IMR-90 (cell line): ENCODE data around the gene RAB28. TPM values are rescaled to one million over a fixed set of nuclear protein-coding genes. Genes with fewer than 3 reads are reported as not detected.

ENCODE experiments used
- ATAC-seq: fragments of 200-7000 bp; cut with Tn5 transposase; 2 replicates; pipeline ENCODE4 v1.9.1; 2020; ENCODE audit warnings: low read depth, mild to moderate bottlenecking, moderate library complexity
- BruUV-seq: library from RNA; stranded (reverse); fragments of 400-500 nt; replicated peaks from 2 replicates; lab custom pipeline; 2021; lab: Mats Ljungman, UMichigan
- CTCF ChIA-PET: fragments of 300-600 bp; formaldehyde crosslinking; extraction: SDS; loops from one replicate; lab custom pipeline; 2021; ENCODE audit warnings: antibody characterized with exemption; lab: Yijun Ruan, JAX
- POLR2A ChIA-PET: fragments of 300-600 bp; sonication (Branson Sonifier 250); formaldehyde crosslinking; loops from one replicate; lab custom pipeline; 2022; ENCODE audit warnings: antibody characterized with exemption; ENCODE audit not compliant: unreplicated experiment; lab: Charles Lee
- DNase-seq: peaks from one replicate; pipeline ENCODE4 v3.0.0; 2013
- H2AFZ ChIP-seq: replicated peaks from 2 replicates; pipeline ENCODE3; 2013; ENCODE audit warnings: low read length, mild to moderate bottlenecking; ENCODE audit not compliant: poor library complexity
- H2AK5ac ChIP-seq: 2 replicates; pipeline ENCODE4 v1.6.1; 2013; ENCODE audit warnings: low read depth, low read length, inconsistent platforms
- H2AK9ac ChIP-seq: replicated peaks from 2 replicates; pipeline ENCODE3; 2013; ENCODE audit warnings: mild to moderate bottlenecking, low read depth, low read length, moderate library complexity; ENCODE audit not compliant: poor library complexity
- H2BK120ac ChIP-seq: 2 replicates; pipeline ENCODE4 v1.6.1; 2013; ENCODE audit warnings: low read depth, low read length, inconsistent platforms
- H2BK15ac ChIP-seq: 3 replicates; pipeline ENCODE4 v1.6.1; 2013; ENCODE audit warnings: low read depth, low read length, inconsistent platforms
- H2BK20ac ChIP-seq: 2 replicates; pipeline ENCODE4 v1.6.1; 2013; ENCODE audit warnings: low read depth, mild to moderate bottlenecking, inconsistent platforms, low read length, moderate library complexity
- H2BK5ac ChIP-seq: 2 replicates; pipeline ENCODE4 v1.6.1; 2013; ENCODE audit warnings: mild to moderate bottlenecking, low read depth, low read length, inconsistent platforms; ENCODE audit not compliant: poor library complexity, severe bottlenecking
- H3K14ac ChIP-seq: replicated peaks from 2 replicates; pipeline ENCODE4 v1.6.1; 2013; ENCODE audit warnings: low read depth, low read length, inconsistent platforms
- H3K18ac ChIP-seq: 2 replicates; pipeline ENCODE4 v1.6.1; 2013; ENCODE audit warnings: low read depth, low read length, control low read depth
- H3K23ac ChIP-seq: 2 replicates; pipeline ENCODE4 v1.6.1; 2013; ENCODE audit warnings: low read depth, low read length, inconsistent platforms
- H3K27ac ChIP-seq: 2 replicates; pipeline ENCODE4 v1.5.1; 2013; ENCODE audit warnings: mild to moderate bottlenecking, control low read depth, low read length; ENCODE audit not compliant: insufficient read depth
- H3K27me3 ChIP-seq: 2 replicates; pipeline ENCODE4 v1.6.1; 2013; ENCODE audit warnings: low read length; ENCODE audit not compliant: control insufficient read depth, insufficient read depth
- H3K36me3 ChIP-seq: 2 replicates; pipeline ENCODE4 v1.6.1; 2013; ENCODE audit warnings: low read length, mixed read lengths; ENCODE audit not compliant: control insufficient read depth, insufficient read depth
- H3K4ac ChIP-seq: 2 replicates; pipeline ENCODE4 v1.6.1; 2013; ENCODE audit warnings: low read depth, low read length, inconsistent platforms
- H3K4me1 ChIP-seq: 2 replicates; pipeline ENCODE4 v1.6.1; 2013; ENCODE audit warnings: low read length, mixed read lengths; ENCODE audit not compliant: control insufficient read depth, insufficient read depth
- H3K4me2 ChIP-seq: 2 replicates; pipeline ENCODE4 v1.6.1; 2013; ENCODE audit warnings: low read depth, mild to moderate bottlenecking, control low read depth, low read length, moderate library complexity
- H3K4me3 ChIP-seq: 2 replicates; pipeline ENCODE4 v1.5.1; 2013; ENCODE audit warnings: low read depth, mild to moderate bottlenecking, control low read depth, low read length, moderate library complexity; ENCODE audit not compliant: insufficient read depth
- H3K56ac ChIP-seq: 2 replicates; pipeline ENCODE4 v1.6.1; 2013; ENCODE audit warnings: low read length, inconsistent platforms; ENCODE audit not compliant: insufficient read depth; ENCODE audit errors: extremely low read depth
- H3K79me1 ChIP-seq, 2 experiments: 2 replicates each; pipeline ENCODE4 v1.6.1; 2013; ENCODE audit warnings: low read length in 2 of 2, inconsistent platforms in 1 of 2, low read depth in 1 of 2
- H3K9ac ChIP-seq: 2 replicates; pipeline ENCODE4 v1.6.1; 2013; ENCODE audit warnings: low read depth, low read length, control low read depth
- H3K9me1 ChIP-seq: 2 replicates; pipeline ENCODE4 v1.6.1; 2013; ENCODE audit warnings: low read length, inconsistent platforms; ENCODE audit not compliant: insufficient read depth
- H3K9me3 ChIP-seq: 2 replicates; pipeline ENCODE4 v1.6.1; 2013; ENCODE audit warnings: low read length; ENCODE audit not compliant: control insufficient read depth, insufficient read depth
- H4K20me1 ChIP-seq: 2 replicates; pipeline ENCODE4 v1.6.1; 2013; ENCODE audit warnings: low read length, inconsistent platforms; ENCODE audit not compliant: insufficient read depth
- H4K5ac ChIP-seq: 2 replicates; pipeline ENCODE4 v1.6.1; 2013; ENCODE audit warnings: mild to moderate bottlenecking, low read depth, low read length, control low read depth
- H4K8ac ChIP-seq, 2 experiments: 2 replicates each; pipeline ENCODE4 v1.6.1; 2013; ENCODE audit warnings: low read depth in 2 of 2, low read length in 2 of 2, control low read depth in 1 of 2, inconsistent platforms in 1 of 2
- H4K91ac ChIP-seq: 2 replicates; pipeline ENCODE4 v1.6.1; 2013; ENCODE audit warnings: low read depth, low read length, inconsistent platforms; ENCODE audit not compliant: insufficient read depth
- CHD1 ChIP-seq: IDR thresholded peaks from 2 replicates; pipeline ENCODE4 v1.6.1; 2012; ENCODE audit warnings: low read depth, low read length, improper control_type of control experiment
- FOS ChIP-seq: fragments of 150-350 bp; IDR thresholded peaks from 2 replicates; pipeline ENCODE4 v1.6.1; 2016; ENCODE audit warnings: low read depth, low read length
- MAFK ChIP-seq: IDR thresholded peaks from 2 replicates; pipeline ENCODE4 v1.6.1; 2012; ENCODE audit warnings: low read depth, low read length, improper control_type of control experiment
- NFE2L2 ChIP-seq: fragments of 150-350 bp; IDR thresholded peaks from 2 replicates; pipeline ENCODE4 v1.6.1; 2016; ENCODE audit warnings: low read depth, mild to moderate bottlenecking, low read length
- POLR2A ChIP-seq: IDR thresholded peaks from 2 replicates; pipeline ENCODE4 v1.6.1; 2012; ENCODE audit warnings: mild to moderate bottlenecking, low read depth, low read length
- RAD21 ChIP-seq: IDR thresholded peaks from 2 replicates; pipeline ENCODE4 v1.6.1; 2012; ENCODE audit warnings: low read length, improper control_type of control experiment
- RCOR1 ChIP-seq: IDR thresholded peaks from 2 replicates; pipeline ENCODE4 v1.6.1; 2012; ENCODE audit warnings: mild to moderate bottlenecking, low read length, improper control_type of control experiment; ENCODE audit not compliant: insufficient replicate concordance
- SMC3 ChIP-seq: fragments of 150-350 bp; IDR thresholded peaks from 2 replicates; pipeline ENCODE4 v1.6.1; 2016; ENCODE audit warnings: low read depth, mild to moderate bottlenecking, antibody characterized with exemption, low read length, moderate library complexity
- WGBS, 2 experiments: methylation state at CpG; one replicate each; pipeline versions ENCODE4 v1.1.5 to v1.1.7; 2013; ENCODE audit warnings: missing lambda C conversion rate in 2 of 2; ENCODE audit not compliant: insufficient read length in 1 of 2; ENCODE audit errors: extremely low coverage in 2 of 2; 5-methylcytosine and 5-hydroxymethylcytosine counted together
- dilution Hi-C: fragments of 300-500 bp; cut with HindIII; formaldehyde crosslinking; loops from one replicate; pipeline ENCODE4 v1.14.3; 2018; ENCODE audit warnings: low sequenced_read_pairs; ENCODE audit not compliant: unreplicated experiment
- in situ Hi-C: fragments of 300-500 bp; cut with MboI; formaldehyde crosslinking; loops from 3 replicates; pipeline ENCODE4 v1.14.3; 2019; ENCODE audit warnings: low sequenced_read_pairs, inconsistent platforms, mixed read lengths
- intact Hi-C: fragments of 100-400 bp; cut with micrococcal nuclease; formaldehyde crosslinking; loops from 2 replicates; pipeline ENCODE4 v1.10.0; 2022
- polyA plus RNA-seq, 3 experiments: library from polyadenylated mRNA; depleted of rRNA; stranded (reverse); fragments of >200 nt; gene quantifications; 2 replicates each; pipeline ENCODE4 v1.2.3, GENCODE V29; 2012; ENCODE audit warnings: low replicate concordance in 1 of 3
- total RNA-seq: library from RNA; depleted of rRNA; stranded (reverse); fragments of >200 nt; gene quantifications from 2 replicates; pipeline ENCODE4 v1.2.3, GENCODE V29; 2012
- TF ChIP-seq, protein P1 (sequence below): fragments of 150-350 bp; IDR thresholded peaks from 2 replicates; pipeline ENCODE4 v1.6.1; 2017; ENCODE audit warnings: mild to moderate bottlenecking, antibody characterized with exemption, low read length, low read depth
- TF ChIP-seq, protein P2 (sequence below): conservative IDR thresholded peaks from 2 replicates; pipeline ENCODE4 v1.5.1; 2012; ENCODE audit warnings: mild to moderate bottlenecking, low read depth, low read length, improper control_type of control experiment

RAB28 gene
- total and polyA plus RNA-seq, 2 of the 4 experiments (the other 2 are of a cell fraction): 7.5 to 10.8 TPM

- H3K9me1 ChIP-seq: no peaks in the 10 kb centered on the region
- no peak overlapping the region for H2BK5ac ChIP-seq
- H2BK15ac ChIP-seq: no peak overlapping the region
- H3K4me3 ChIP-seq: no peak overlapping the region
- ChIA-PET CTCF (no interaction called here), POLR2A (no interaction called here)
- H3K23ac ChIP-seq: no peak overlapping the region
- no peak overlapping the region for H3K27ac ChIP-seq
- WGBS, 2 experiments: 24% methylated on average over 15 of the region's 17 CpGs; no CpG with 5 or more reads in 1 of the 2 experiments
- H3K9me3 ChIP-seq: peaks cover 15% of the 10 kb centered on the region
- no peak overlapping the region for H3K56ac ChIP-seq
- H4K20me1 ChIP-seq: no peaks in the 10 kb centered on the region
- intact Hi-C loops: no loop called here
- no peak for DNase-seq
- ATAC-seq: no peak
- peak overlapping the region; percentile 60 for H2AK9ac ChIP-seq
- in situ Hi-C loops: no loop called here
- no peak overlapping the region for H3K14ac ChIP-seq
- no peak overlapping the region for H4K8ac ChIP-seq
- no peak overlapping the region for H3K4me2 ChIP-seq
- no peaks in the 10 kb centered on the region for H3K79me1 ChIP-seq
- H3K9ac ChIP-seq: no peak overlapping the region
- no peaks in the 10 kb centered on the region for H3K36me3 ChIP-seq
- TF ChIP-seq NFE2L2 (no peak), CHD1 (no peak), FOS (no peak), RCOR1 (no peak), MAFK (no peak), POLR2A (no peak), SMC3 (no peak), RAD21 (no peak)
- TF ChIP-seq, protein P1, sequence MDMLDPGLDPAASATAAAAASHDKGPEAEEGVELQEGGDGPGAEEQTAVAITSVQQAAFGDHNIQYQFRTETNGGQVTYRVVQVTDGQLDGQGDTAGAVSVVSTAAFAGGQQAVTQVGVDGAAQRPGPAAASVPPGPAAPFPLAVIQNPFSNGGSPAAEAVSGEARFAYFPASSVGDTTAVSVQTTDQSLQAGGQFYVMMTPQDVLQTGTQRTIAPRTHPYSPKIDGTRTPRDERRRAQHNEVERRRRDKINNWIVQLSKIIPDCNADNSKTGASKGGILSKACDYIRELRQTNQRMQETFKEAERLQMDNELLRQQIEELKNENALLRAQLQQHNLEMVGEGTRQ: no peak
- TF ChIP-seq, protein P2, sequence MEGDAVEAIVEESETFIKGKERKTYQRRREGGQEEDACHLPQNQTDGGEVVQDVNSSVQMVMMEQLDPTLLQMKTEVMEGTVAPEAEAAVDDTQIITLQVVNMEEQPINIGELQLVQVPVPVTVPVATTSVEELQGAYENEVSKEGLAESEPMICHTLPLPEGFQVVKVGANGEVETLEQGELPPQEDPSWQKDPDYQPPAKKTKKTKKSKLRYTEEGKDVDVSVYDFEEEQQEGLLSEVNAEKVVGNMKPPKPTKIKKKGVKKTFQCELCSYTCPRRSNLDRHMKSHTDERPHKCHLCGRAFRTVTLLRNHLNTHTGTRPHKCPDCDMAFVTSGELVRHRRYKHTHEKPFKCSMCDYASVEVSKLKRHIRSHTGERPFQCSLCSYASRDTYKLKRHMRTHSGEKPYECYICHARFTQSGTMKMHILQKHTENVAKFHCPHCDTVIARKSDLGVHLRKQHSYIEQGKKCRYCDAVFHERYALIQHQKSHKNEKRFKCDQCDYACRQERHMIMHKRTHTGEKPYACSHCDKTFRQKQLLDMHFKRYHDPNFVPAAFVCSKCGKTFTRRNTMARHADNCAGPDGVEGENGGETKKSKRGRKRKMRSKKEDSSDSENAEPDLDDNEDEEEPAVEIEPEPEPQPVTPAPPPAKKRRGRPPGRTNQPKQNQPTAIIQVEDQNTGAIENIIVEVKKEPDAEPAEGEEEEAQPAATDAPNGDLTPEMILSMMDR: no peak
- H3K4ac ChIP-seq: no peak overlapping the region
- H2BK20ac ChIP-seq: no peak overlapping the region
- H2AFZ ChIP-seq: peak overlapping the region; percentile 27
- dilution Hi-C loops: no loop called here
- H4K5ac ChIP-seq: no peak overlapping the region
- H3K27me3 ChIP-seq: peaks cover 66% of the 10 kb centered on the region
- no peak overlapping the region for H3K18ac ChIP-seq
- H4K91ac ChIP-seq: no peak overlapping the region
- no peaks in the 10 kb centered on the region for H3K4me1 ChIP-seq
- H2AK5ac ChIP-seq: no peak overlapping the region
- BruUV-seq: no TSS peak
- no peak overlapping the region for H2BK120ac ChIP-seq
Observed at GRCh38 chr4:13523105-13523477, 39.0 kb upstream of the RAB28 start.
